SJCRH30 (cell line): ENCODE results near the gene CDX1. TPM values are rescaled to one million over a fixed set of nuclear protein-coding genes. Genes with fewer than 3 reads are reported as not detected.
A peak's percentile ranks its signal among the peaks of the same experiment; 100 is the strongest.
"Not testable (repeated sequence)": the region's sequence is repeated elsewhere in the genome, so short reads cannot be mapped to it uniquely, and the experiment has no call there.

Experiments used
- DNase-seq, 2 experiments: peaks; one replicate each; pipeline ENCODE4 v3.0.0-alpha.2; 2015 to 2020
- H3K27ac ChIP-seq: fragments of 250-450 bp; sonication (Bioruptor Pico); 2 replicates; pipeline ENCODE4 v1.5.1; 2020; ENCODE audit warnings: mild to moderate bottlenecking, moderate library complexity
- H3K27me3 ChIP-seq: fragments of 250-450 bp; sonication (Bioruptor Pico); 2 replicates; pipeline ENCODE4 v1.5.1; 2020; ENCODE audit warnings: mild to moderate bottlenecking, moderate library complexity
- H3K36me3 ChIP-seq: fragments of 250-450 bp; sonication (Bioruptor Pico); 2 replicates; pipeline ENCODE4 v1.5.1; 2020; ENCODE audit warnings: mild to moderate bottlenecking, moderate library complexity
- H3K4me1 ChIP-seq: fragments of 250-450 bp; sonication (Bioruptor Pico); 2 replicates; pipeline ENCODE4 v1.5.1; 2020; ENCODE audit warnings: mild to moderate bottlenecking, moderate library complexity
- H3K4me3 ChIP-seq: fragments of 250-450 bp; sonication (Bioruptor Pico); 2 replicates; pipeline ENCODE4 v1.5.1; 2020; ENCODE audit warnings: mild to moderate bottlenecking, moderate library complexity
- H3K9me3 ChIP-seq: fragments of 250-450 bp; sonication (Bioruptor Pico); replicated peaks from 2 replicates; pipeline ENCODE4 v1.5.1; 2020; ENCODE audit warnings: mild to moderate bottlenecking, moderate library complexity
- total RNA-seq: library from RNA; depleted of rRNA; stranded (reverse); fragments of >200 nt; shearing (Covaris generic); gene quantifications from 2 replicates; pipeline ENCODE4 v1.2.3, GENCODE V29; 2014; rRNA removed

CDX1 gene
- total RNA-seq, 1 experiment from 2014 or later = not detected

- Histone ChIP-seq H3K9me3 (no peaks in the 10 kb centered on the region), H3K4me1 (no peaks in the 10 kb centered on the region), H3K4me3 (no peak overlapping the region), H3K27me3 (peaks cover 22% of the 10 kb centered on the region), H3K27ac (no peak overlapping the region), H3K36me3 (no peaks in the 10 kb centered on the region)
- DNase-seq = no peak
These were observed 53.3 kb downstream of the CDX1 start for GRCh38 chr5:150219861-150220260.

- no peaks in the 10 kb centered on the region for H3K9me3 ChIP-seq
- H3K4me3 ChIP-seq = no peak overlapping the region
- H3K27ac ChIP-seq = no peak overlapping the region
These were observed 54.9 kb downstream of the CDX1 start for GRCh38 chr5:150221471-150221870.

DNA sequence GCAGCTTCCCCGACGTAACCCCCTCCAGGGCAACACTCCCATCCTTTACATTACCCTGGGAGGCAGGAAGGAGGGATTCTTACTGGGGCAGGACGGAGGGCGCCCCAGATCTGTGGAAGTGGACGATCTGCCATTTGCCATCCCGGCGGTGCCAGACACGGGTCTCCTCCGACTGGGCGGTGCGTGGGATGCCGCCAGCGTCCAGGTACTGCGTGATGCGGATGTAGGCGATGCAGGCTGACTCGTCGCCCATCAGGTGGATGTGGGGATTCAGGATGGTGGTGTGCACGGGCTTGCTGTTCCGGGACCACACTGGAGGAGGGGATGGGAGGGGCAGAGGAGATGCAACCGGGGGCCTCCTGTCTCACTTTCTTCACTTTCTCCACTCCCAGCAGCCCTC, 56.3 kb downstream of the CDX1 start:
- Histone ChIP-seq H3K4me1 (no peaks in the 10 kb centered on the region), H3K4me3 (no peak overlapping the region), H3K27me3 (peaks cover 10% of the 10 kb centered on the region), H3K9me3 (no peaks in the 10 kb centered on the region), H3K36me3 (no peaks in the 10 kb centered on the region), H3K27ac (no peak overlapping the region)
- DNase-seq = no peak

More at GRCh38 chr5:150221471-150221870, 54.9 kb downstream of the CDX1 start:
- Histone ChIP-seq H3K4me1 (no peaks in the 10 kb centered on the region), H3K27me3 (peaks cover 14% of the 10 kb centered on the region), H3K36me3 (no peaks in the 10 kb centered on the region)
- no peak for DNase-seq

DNA sequence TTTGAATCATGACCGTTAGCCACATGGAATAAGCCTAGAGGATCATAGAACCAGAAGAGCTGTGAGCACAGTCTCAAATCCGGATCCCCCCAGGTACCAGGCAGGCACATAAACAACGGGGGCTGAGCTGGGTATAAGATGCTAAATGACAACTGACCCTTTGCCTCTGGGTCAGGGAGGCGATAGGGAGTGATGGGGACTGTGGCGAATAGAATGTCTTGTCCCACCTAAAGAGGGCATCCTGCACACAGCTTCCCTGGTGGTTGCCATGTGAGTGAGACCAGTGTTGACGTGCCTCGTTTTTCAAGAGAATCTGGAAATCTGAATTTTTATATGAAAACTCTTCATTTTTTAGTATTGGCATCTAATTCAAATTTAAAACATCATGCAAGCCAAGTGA, 56.9 kb downstream of the CDX1 start:
- DNase-seq = no peak
- Histone ChIP-seq H3K27ac (no peak overlapping the region), H3K27me3 (peaks cover 10% of the 10 kb centered on the region), H3K36me3 (no peaks in the 10 kb centered on the region), H3K9me3 (no peaks in the 10 kb centered on the region), H3K4me3 (no peak overlapping the region), H3K4me1 (no peaks in the 10 kb centered on the region)

GRCh38 chr5:150224483-150225027, 58.0 kb downstream of the CDX1 start:
- Histone ChIP-seq H3K27ac (no peak overlapping the region), H3K36me3 (no peaks in the 10 kb centered on the region), H3K4me1 (no peaks in the 10 kb centered on the region), H3K9me3 (no peaks in the 10 kb centered on the region), H3K4me3 (no peak overlapping the region), H3K27me3 (peaks cover 10% of the 10 kb centered on the region)
- DNase-seq = no peak

DNA sequence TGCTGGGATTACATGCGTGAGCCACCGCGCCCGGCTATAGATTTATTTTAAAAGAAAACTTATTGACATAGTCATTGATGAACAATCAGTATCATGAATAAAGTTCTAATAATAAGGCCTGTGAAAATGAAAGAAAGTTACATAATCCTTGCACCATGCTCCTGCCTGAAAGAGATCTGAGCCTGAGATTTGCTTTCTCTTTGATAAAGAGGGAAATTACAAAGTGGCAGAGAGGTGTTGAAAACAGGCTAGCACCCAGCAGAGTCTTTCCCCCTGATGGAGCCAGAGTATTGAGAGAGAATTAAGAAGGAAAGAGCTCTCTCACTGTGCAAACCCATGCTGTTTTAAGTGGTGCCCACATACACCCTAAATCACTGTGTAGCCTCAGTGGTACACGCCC, 60.5 kb downstream of the CDX1 start:
- H3K4me1 ChIP-seq = no peaks in the 10 kb centered on the region
- H3K27ac ChIP-seq = no peak overlapping the region
- H3K9me3 ChIP-seq = no peaks in the 10 kb centered on the region
- no peaks in the 10 kb centered on the region for H3K27me3 ChIP-seq
- DNase-seq = no peak
- H3K4me3 ChIP-seq = no peak overlapping the region
- H3K36me3 ChIP-seq = no peaks in the 10 kb centered on the region

GRCh38 chr5:150227606-150228273, 61.2 kb downstream of the CDX1 start:
- Histone ChIP-seq H3K27me3 (no peaks in the 10 kb centered on the region), H3K4me1 (no peaks in the 10 kb centered on the region), H3K4me3 (no peak overlapping the region), H3K27ac (no peak overlapping the region), H3K36me3 (no peaks in the 10 kb centered on the region), H3K9me3 (no peaks in the 10 kb centered on the region)
- peak in 1 of 2 experiments; percentile 20 for DNase-seq

- H3K27ac ChIP-seq = no peak overlapping the region
- no peaks in the 10 kb centered on the region for H3K27me3 ChIP-seq
- no peaks in the 10 kb centered on the region for H3K36me3 ChIP-seq
- no peaks in the 10 kb centered on the region for H3K4me1 ChIP-seq
- H3K4me3 ChIP-seq = no peak overlapping the region
- no peaks in the 10 kb centered on the region for H3K9me3 ChIP-seq
- no peak for DNase-seq
These were observed 63.0 kb downstream of the CDX1 start for GRCh38 chr5:150229571-150229970.

DNA sequence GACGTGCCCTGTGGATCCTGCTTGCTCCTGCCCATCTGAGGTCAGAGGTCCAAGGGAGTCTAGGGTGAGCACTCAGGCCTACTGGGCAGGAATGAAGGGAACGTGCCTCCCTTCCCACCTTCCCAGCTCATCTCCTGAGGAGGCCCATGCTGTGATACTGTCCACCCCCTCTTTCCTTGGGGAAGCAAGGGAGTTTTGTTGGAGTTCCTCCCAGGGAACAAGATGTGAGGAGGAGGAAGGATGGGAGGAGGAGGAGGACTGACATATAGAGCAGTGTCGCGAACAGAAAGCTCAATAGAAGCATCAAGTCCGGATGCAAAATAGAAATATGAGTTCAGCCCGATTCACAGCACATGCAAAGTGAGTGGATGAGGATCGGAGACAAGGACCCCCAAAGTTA, 64.3 kb downstream of the CDX1 start:
- Histone ChIP-seq H3K9me3 (no peaks in the 10 kb centered on the region), H3K27ac (no peak overlapping the region), H3K4me1 (0 out of 2 replicates have a peak, but pooled peaks cover 2% of the 10 kb centered on the region), H3K36me3 (no peaks in the 10 kb centered on the region), H3K4me3 (no peak overlapping the region), H3K27me3 (no peaks in the 10 kb centered on the region; the same call in 1 of the 2 replicates)
- no peak for DNase-seq

DNA sequence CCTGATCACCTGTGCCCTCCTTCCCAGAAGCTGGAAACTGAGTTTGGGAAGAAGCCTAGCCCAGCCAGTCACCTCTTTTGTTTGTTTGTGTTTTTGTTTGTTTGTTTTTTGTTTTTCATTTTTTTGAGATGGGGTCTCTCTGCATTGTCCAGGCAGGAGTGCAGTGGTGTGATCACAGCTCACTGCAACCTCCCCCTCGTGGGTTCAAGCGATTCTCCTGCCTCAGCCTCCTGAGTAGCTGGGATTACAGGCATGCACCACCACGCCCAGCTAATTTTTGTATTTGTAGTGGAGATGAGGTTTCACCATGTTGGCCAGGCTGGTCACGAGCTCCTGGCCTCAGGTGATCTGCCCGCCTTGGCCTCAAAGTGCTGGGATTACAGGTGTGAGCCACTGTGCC, 67.1 kb downstream of the CDX1 start:
- H3K4me1 ChIP-seq, H3K36me3 ChIP-seq, H3K9me3 ChIP-seq, H3K27me3 ChIP-seq, H3K27ac ChIP-seq, DNase-seq, H3K4me3 ChIP-seq: not testable (repeated sequence)

Other genes with a start within 250 kb of the CDX1 start
- 0.28 and 0.47 TPM in 2 replicates for gene PDE6A, start 222.0 kb upstream of the CDX1 start, total RNA-seq
- 51.5 and 52.4 TPM in 2 replicates for gene SLC26A2, start 206.0 kb upstream of the CDX1 start, total RNA-seq
- 3.7 and 3.8 TPM in 2 replicates for gene TIGD6, start 166.1 kb upstream of the CDX1 start, total RNA-seq
- gene HMGXB3, start 166.0 kb upstream of the CDX1 start, total RNA-seq = 26.0 and 28.0 TPM in 2 replicates
- gene CSF1R, start 80.2 kb upstream of the CDX1 start, total RNA-seq = 0.06 and 0.13 TPM in 2 replicates
- 4.7 and 7.2 TPM in 2 replicates for gene PDGFRB, start 10.9 kb upstream of the CDX1 start, total RNA-seq
- not detected in 2 replicates for gene SLC6A7, start 23.3 kb downstream of the CDX1 start, total RNA-seq
- gene CAMK2A, start 123.0 kb downstream of the CDX1 start, total RNA-seq = 0.41 and 0.42 TPM in 2 replicates
- gene ARSI, start 136.1 kb downstream of the CDX1 start, total RNA-seq = 0.18 and 0.28 TPM in 2 replicates
- gene TCOF1, start 190.9 kb downstream of the CDX1 start, total RNA-seq = 58.9 and 60.4 TPM in 2 replicates
- 0.12 TPM in 1 of 2 replicates, not detected in the other for gene CD74, start 246.1 kb downstream of the CDX1 start, total RNA-seq